Chondrocyte (in vitro differentiated cells): Measurements from ENCODE around the gene SCNN1B. TPM values are rescaled to one million over a fixed set of nuclear protein-coding genes. Genes with fewer than 3 reads are reported as not detected.

Experiments used
- DNase-seq: peaks from one replicate; pipeline ENCODE4 v3.0.0; 2021; ENCODE audit warnings: mixed read lengths, low spot score
- H3K27ac Mint-ChIP-seq: one replicate; pipeline ENCODE4 v1.8.0; 2021; ENCODE audit warnings: mild to moderate bottlenecking, moderate library complexity, mixed read lengths; ENCODE audit not compliant: unreplicated experiment
- H3K27me3 Mint-ChIP-seq: 2 replicates; pipeline ENCODE4 v1.8.0; 2021; ENCODE audit warnings: low read depth, mixed read lengths
- H3K36me3 Mint-ChIP-seq: 2 replicates; pipeline ENCODE4 v1.8.0; 2021; ENCODE audit warnings: low read depth, mixed read lengths
- H3K4me1 Mint-ChIP-seq: 2 replicates; pipeline ENCODE4 v1.8.0; 2021; ENCODE audit warnings: low read depth, mild to moderate bottlenecking, mixed read lengths
- H3K4me3 Mint-ChIP-seq: one replicate; pipeline ENCODE4 v1.8.0; 2021; ENCODE audit warnings: mild to moderate bottlenecking, moderate library complexity, mixed read lengths; ENCODE audit not compliant: unreplicated experiment
- H3K9me3 Mint-ChIP-seq: 2 replicates; pipeline ENCODE4 v1.8.0; 2021; ENCODE audit warnings: low read depth, mixed read lengths
- CTCF ChIP-seq: fragments of 200-600 bp; sonication (generic); IDR thresholded peaks from 2 replicates; pipeline ENCODE4 v1.5.0; 2021; ENCODE audit warnings: antibody characterized with exemption, mild to moderate bottlenecking, moderate library complexity
- total RNA-seq: library from RNA; stranded (reverse); gene quantifications from 3 replicates; pipeline ENCODE4 v1.2.1, GENCODE V29; 2021

Gene SCNN1B
- total RNA-seq, 1 donor from 2014 or later = not detected

GRCh38 chr16:23428351-23428750 lies 126.2 kb downstream of the SCNN1B start:
- H3K27ac Mint-ChIP-seq = no peak overlapping the region
- no peak overlapping the region for H3K4me3 Mint-ChIP-seq
- DNase-seq = no peak
- no peaks in the 10 kb centered on the region for H3K9me3 Mint-ChIP-seq
- H3K36me3 Mint-ChIP-seq = peaks cover 16% of the 10 kb centered on the region
- peaks cover 15% of the 10 kb centered on the region for H3K4me1 Mint-ChIP-seq
- TF ChIP-seq CTCF = no peak
- H3K27me3 Mint-ChIP-seq = no peaks in the 10 kb centered on the region

Other genes with a start within 250 kb of the SCNN1B start
- gene USP31, start 152.8 kb upstream of the SCNN1B start, total RNA-seq = 8.7 to 9.3 TPM (median 8.7 TPM) in 3 replicates
- gene SCNN1G, start 119.6 kb upstream of the SCNN1B start, total RNA-seq = not detected in 3 replicates
- 17.7 to 27.5 TPM (median 19.6 TPM) in 3 replicates for gene COG7, start 150.9 kb downstream of the SCNN1B start, total RNA-seq
- gene GGA2, start 208.2 kb downstream of the SCNN1B start, total RNA-seq = 37.2 to 43.0 TPM (median 40.4 TPM) in 3 replicates